Adrenal gland (tissue), 5 donors: ENCODE results near the gene MAST2.

Experiments used
- POLR2A ChIP-seq, 2 donors: fragments of 450-650 bp; IDR thresholded peaks; one replicate each; pipeline ENCODE4 v1.6.1; 2017; ENCODE audit warnings: antibody characterized with exemption in 2 of 2, mild to moderate bottlenecking in 2 of 2, moderate library complexity in 1 of 2
- TF ChIP-seq, protein P1 (sequence below), 6 experiments: fragments of 450-650 bp in 4 of 6; fragments of 200-600 bp in 2 of 6; sonication (generic) in 1 of 6; IDR thresholded peaks; 1 replicate in 5 of 6; 2 replicates in 1 of 6; pipeline versions ENCODE4 v1.5.1 to v1.8.0; 2016 to 2021; ENCODE audit warnings: antibody characterized with exemption in 6 of 6, mild to moderate bottlenecking in 2 of 6, moderate library complexity in 1 of 6
- donor health status: DM: no; HTN: no; CAD: no.

DNA sequence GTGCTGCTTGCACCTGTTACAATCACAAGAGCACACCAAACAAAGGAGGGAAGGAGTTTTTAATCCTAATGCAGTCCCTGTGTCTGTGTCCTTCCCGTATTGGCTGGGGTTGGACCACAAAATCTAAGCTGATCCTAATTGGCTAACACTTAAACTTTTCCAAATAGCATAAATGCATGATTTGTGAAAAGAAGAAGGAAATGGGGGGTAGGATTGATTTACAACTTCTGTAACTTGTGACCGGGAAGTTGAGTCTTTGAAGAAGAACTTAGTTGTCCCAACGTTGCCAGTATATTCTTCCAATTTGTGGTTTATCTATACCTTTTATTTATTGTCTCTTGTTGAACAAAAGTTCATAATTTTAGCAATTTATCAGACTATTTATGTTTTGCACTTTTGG is 41.1 kb upstream of the MAST2 start:
- TF ChIP-seq, protein P1, sequence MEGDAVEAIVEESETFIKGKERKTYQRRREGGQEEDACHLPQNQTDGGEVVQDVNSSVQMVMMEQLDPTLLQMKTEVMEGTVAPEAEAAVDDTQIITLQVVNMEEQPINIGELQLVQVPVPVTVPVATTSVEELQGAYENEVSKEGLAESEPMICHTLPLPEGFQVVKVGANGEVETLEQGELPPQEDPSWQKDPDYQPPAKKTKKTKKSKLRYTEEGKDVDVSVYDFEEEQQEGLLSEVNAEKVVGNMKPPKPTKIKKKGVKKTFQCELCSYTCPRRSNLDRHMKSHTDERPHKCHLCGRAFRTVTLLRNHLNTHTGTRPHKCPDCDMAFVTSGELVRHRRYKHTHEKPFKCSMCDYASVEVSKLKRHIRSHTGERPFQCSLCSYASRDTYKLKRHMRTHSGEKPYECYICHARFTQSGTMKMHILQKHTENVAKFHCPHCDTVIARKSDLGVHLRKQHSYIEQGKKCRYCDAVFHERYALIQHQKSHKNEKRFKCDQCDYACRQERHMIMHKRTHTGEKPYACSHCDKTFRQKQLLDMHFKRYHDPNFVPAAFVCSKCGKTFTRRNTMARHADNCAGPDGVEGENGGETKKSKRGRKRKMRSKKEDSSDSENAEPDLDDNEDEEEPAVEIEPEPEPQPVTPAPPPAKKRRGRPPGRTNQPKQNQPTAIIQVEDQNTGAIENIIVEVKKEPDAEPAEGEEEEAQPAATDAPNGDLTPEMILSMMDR (IDR thresholded peaks at IDR 0.05): no peak
- no peak for TF ChIP-seq POLR2A (IDR thresholded peaks at IDR 0.05)
